IPS DF 6.9 (cell line): ENCODE data around the gene PIK3R2.
A peak's percentile ranks its signal among the peaks of the same experiment; 100 is the strongest.
"Not testable (repeated sequence)": the region's sequence is repeated elsewhere in the genome, so short reads cannot be mapped to it uniquely, and the experiment has no call there.

Source experiments
- DNase-seq: peaks from one replicate; pipeline ENCODE4 v3.0.0-alpha.2; 2013; ENCODE audit warnings: low read depth, low spot score
- H3K27ac ChIP-seq: one replicate; pipeline ENCODE4 v1.5.1; 2013; ENCODE audit warnings: low read length, control low read depth
- H3K27me3 ChIP-seq: 2 replicates; pipeline ENCODE4 v1.6.1; 2013; ENCODE audit warnings: mild to moderate bottlenecking, low read length; ENCODE audit not compliant: control insufficient read depth, insufficient read depth
- H3K36me3 ChIP-seq: 2 replicates; pipeline ENCODE4 v1.6.1; 2013; ENCODE audit warnings: low read length; ENCODE audit not compliant: control insufficient read depth, insufficient read depth
- H3K4me1 ChIP-seq: 2 replicates; pipeline ENCODE4 v1.6.1; 2013; ENCODE audit warnings: low read length; ENCODE audit not compliant: control insufficient read depth, insufficient read depth
- H3K4me3 ChIP-seq: 2 replicates; pipeline ENCODE4 v1.5.1; 2013; ENCODE audit warnings: mild to moderate bottlenecking, low read length
- H3K9me3 ChIP-seq: 2 replicates; pipeline ENCODE4 v1.6.1; 2013; ENCODE audit warnings: low read length, inconsistent platforms; ENCODE audit not compliant: control insufficient read depth, insufficient read depth
- WGBS: extraction: QIAGEN DNeasy Blood & Tissue Kit; methylation state at CpG from one replicate; pipeline ENCODE4 v1.1.7; 2013; ENCODE audit warnings: mixed read lengths, missing lambda C conversion rate; ENCODE audit not compliant: insufficient read length, insufficient coverage; 5-methylcytosine and 5-hydroxymethylcytosine counted together

Gene PIK3R2

DNA sequence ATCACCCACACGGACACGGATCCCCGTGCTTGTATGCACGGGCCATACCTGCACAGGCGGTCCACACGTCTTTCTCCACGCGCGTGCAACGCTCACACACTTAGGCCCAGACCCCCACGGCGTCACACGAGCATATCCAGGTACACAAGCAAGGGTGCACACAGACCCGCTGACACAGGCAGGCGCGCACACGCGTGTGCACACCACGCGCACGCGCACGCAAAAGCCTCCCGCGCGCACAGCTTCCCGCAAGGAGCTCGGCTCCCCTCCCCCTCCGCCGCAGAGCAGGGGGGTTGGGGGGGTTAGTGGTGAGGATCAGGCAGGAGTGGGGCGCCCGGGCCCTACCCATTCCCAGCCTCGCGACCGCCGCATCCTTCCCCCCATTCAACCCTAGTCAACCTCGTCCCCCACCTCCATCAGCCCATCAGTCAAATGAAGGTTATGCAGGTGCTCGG, 50.5 kb downstream of the PIK3R2 start:
- Histone ChIP-seq H3K36me3 (peaks cover 4% of the 10 kb centered on the region; the same call in 1 of the 2 replicates), H3K9me3 (no peaks in the 10 kb centered on the region), H3K27me3 (no peaks in the 10 kb centered on the region), H3K4me1 (peaks cover 7% of the 10 kb centered on the region), H3K4me3 (peak overlapping the region; percentile 61; the same call in 1 of the 2 replicates), H3K27ac (no peak overlapping the region)
- DNase-seq: no peak
- no CpG with 5 or more reads among the region's 38 CpGs for WGBS

DNA sequence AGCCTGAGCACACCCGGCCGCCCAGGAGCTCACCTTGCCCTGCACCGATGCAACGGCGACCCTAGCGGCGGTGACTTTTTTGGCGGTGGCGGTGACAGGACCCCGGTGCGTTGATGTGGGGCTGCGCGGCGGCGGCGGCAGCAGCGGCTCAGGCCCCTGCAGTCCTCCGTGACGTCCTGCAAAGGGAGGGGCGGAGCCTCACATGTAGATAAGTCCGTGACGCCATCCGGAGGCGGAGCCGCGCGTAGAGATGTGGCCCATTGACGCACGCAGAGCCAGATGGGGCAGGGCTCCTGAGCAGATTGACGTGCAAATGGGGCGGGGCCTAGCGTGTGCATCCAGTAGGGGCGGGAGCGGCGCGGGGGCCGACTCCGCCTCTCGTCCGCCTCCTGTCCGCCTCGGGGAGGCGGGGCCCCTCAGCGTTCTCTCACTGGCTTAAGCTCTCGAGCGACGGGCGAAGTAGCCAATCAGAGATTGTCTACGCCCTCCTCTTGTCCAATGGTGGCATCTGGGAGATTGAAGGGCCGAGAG, 51.0 kb downstream of the PIK3R2 start, which contains the start of gene RAB3A:
TSS of gene RAB3A (minus strand) at position 180 of the 531 bp plus-strand sequence. CDS start 1,302 bp downstream, outside the sequence.
- H3K4me1 ChIP-seq: peaks cover 7% of the 10 kb centered on the region
- H3K9me3 ChIP-seq: no peaks in the 10 kb centered on the region
- H3K27ac ChIP-seq: peak within 1 kb of the TSS; percentile 32
- no CpG with 5 or more reads among the region's 50 CpGs for WGBS
- peak; percentile 100 for DNase-seq
- no peaks in the 10 kb centered on the region for H3K27me3 ChIP-seq
- H3K36me3 ChIP-seq: no peaks in the 10 kb centered on the region
- H3K4me3 ChIP-seq: peak within 1 kb of the TSS; percentile 61; the same call in 1 of the 2 replicates

DNA sequence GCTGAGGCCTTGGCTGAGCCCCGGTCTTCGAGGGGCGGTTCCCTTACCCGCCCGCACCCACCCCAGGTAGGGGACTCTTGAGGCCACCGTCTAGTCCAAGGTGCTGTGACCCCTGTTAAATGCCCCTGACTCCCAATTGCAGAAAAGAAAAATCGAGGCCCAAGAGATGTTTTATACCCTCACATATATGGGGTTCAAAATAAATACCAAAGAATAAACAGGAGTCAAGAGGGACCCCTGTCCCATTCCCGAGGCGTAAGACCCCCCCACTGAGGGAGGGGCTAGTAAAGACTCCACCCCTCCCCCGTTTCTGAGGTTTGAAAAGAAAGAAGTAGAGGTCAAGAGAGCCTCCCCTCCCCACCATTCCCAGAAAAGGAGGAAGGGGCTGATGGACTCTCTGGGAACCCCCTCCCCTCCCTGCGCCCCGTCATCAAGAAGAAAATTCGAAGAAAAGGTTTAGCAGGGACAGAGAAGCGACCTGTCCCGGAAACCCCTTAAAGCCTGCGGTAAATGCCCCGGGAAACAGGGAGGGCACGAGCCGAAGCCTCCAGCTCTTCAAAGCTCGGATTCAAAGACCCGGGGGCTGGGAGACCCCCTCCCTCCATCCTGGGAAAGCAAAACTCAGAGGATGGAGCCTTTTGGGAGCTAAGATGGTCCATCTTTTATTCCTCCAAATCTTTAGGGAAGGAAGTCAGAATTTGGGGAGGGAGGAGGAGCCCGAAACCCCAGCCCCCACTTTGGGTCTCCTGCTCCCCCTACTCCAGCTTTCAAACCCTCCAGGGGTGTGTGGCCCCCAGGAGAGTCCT, 51.6 kb downstream of the PIK3R2 start:
- WGBS: no CpG with 5 or more reads among the region's 22 CpGs
- Histone ChIP-seq H3K27ac (peak overlapping the region; percentile 32), H3K27me3 (no peaks in the 10 kb centered on the region), H3K4me3 (peak overlapping the region; percentile 53; the same call in 1 of the 2 replicates), H3K9me3 (no peaks in the 10 kb centered on the region), H3K4me1 (peaks cover 7% of the 10 kb centered on the region), H3K36me3 (no peaks in the 10 kb centered on the region)
- no peak for DNase-seq

DNA sequence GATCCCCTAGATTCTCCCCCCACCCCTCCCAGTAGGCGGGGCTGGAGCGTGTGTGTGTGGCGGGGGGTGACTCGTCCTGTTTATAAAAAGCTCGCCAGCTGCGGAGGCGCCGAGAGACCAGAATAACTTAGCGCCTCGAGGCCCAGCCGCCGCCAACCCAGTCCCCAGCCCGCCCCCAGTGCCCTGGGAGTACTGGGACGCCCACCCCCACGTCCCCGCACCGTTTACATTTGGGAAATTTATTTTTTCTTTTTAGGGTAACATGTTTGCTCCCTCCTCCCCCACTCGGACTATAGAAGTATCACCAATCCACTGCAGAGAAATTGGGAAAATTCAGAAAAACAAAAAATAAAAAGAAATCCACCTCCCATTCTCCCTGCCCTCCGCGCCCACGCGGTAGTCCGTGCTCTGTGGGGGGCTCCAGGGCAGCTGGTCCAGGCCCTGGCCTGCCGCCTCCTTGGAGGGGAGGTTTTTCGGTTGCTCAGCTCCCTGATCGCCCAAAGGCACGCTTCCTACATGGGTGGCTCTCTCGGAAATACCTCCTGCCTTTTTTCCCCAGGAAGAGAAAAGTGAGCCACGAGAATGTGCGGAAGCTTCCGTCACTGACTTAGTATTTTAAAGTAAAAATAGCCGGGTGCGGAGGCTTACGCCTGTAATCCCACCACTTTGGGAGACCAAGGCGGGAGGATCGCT, 52.4 kb downstream of the PIK3R2 start:
- Histone ChIP-seq H3K36me3 (no peaks in the 10 kb centered on the region), H3K27me3 (no peaks in the 10 kb centered on the region), H3K27ac (no peak overlapping the region), H3K4me1 (peaks cover 7% of the 10 kb centered on the region), H3K4me3 (peak overlapping the region; percentile 53; the same call in 1 of the 2 replicates), H3K9me3 (no peaks in the 10 kb centered on the region)
- no peak for DNase-seq
- WGBS: no CpG with 5 or more reads among the region's 36 CpGs

DNA sequence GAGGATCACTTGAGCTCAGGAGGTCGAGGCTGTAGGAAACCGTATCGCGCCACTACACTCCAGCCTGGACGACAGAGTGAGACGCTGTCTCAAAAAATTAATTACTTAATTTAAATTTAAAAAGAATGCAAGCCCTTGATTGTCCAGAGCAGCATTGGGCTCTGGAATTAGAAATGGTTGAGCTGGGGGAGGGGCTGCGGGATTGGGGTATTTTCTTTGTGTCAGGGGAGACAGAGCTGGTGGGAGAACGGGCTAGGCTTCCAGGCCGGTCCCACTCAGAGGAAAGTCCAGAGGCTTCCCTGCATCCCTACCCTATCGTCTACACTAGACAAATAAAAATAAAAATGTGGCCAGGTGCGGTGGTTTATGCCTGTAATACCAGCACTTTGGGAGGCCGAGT, 53.1 kb downstream of the PIK3R2 start:
- WGBS: no CpG with 5 or more reads among the region's 12 CpGs
- no peak overlapping the region for H3K27ac ChIP-seq
- H3K36me3 ChIP-seq: no peaks in the 10 kb centered on the region
- DNase-seq: no peak
- no peak overlapping the region for H3K4me3 ChIP-seq
- no peaks in the 10 kb centered on the region for H3K9me3 ChIP-seq
- peaks cover 7% of the 10 kb centered on the region for H3K4me1 ChIP-seq
- no peaks in the 10 kb centered on the region for H3K27me3 ChIP-seq

DNA sequence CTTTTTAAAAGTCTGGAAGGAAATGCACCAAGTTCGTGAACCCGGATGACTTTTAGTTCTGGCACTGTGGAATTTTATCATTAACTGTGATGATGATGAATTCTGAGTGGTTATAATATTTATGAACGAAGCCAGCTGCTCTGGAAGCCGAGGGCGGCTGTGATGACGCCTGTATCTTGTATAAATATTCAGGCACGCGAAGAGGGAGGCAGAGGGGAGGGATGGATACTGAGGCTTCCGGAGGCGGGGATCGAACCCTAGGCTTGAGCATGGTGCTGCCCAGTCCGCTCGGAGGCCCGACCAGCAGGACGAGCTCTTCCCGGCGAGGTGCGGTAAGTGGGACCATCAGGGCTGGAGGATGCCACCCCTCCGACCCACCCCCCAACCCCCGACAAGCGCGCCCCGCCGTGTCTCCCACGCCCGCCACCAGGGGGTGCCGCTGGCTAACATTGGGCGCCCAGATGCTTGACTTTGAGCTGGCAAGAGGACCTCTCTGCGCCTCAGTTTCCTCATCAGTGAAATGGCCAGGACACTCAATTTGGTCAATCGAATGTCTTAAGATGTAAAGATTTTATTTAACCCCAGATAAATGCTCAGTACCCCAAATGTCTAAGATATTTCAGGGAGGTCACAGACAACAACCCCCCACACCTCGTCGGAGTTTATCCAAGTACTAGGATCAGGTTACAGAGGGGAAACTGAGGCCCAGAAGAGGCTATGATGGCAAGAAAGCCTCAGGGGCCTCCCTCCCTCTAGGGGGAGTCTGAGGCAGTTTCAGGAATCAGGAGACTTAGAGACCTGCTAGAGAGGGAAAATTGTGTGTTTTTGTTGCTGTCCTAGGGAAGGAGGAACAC, 55.4 kb downstream of the PIK3R2 start:
- Histone ChIP-seq H3K27me3 (no peaks in the 10 kb centered on the region), H3K4me1 (peaks cover 4% of the 10 kb centered on the region), H3K9me3 (no peaks in the 10 kb centered on the region), H3K36me3 (no peaks in the 10 kb centered on the region), H3K27ac (no peak overlapping the region), H3K4me3 (no peak overlapping the region)
- no peak for DNase-seq
- WGBS: no CpG with 5 or more reads among the region's 32 CpGs

DNA sequence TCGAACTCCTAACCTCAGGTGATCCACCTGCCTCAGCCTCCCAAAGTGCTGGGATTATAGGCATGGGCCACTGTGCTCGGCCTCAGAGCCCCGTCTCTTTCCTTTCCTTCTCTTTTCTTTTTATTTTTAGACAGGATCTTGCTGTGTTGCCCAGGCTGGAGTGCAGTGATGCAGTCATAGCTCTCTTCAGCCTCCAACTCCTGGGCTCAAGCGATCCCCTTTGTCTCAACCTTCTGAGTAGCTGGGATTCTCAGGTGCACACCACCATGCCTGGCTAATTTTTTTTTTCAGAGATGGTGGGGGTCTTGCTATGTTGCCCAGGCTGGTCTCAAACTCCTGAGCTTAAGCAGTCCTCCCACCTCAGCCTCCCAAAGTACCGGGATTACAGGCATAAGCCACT, 56.9 kb downstream of the PIK3R2 start:
- H3K27me3 ChIP-seq, DNase-seq, H3K4me3 ChIP-seq, H3K9me3 ChIP-seq, H3K36me3 ChIP-seq, H3K27ac ChIP-seq, H3K4me1 ChIP-seq: not testable (repeated sequence)
- no CpG with 5 or more reads among the region's 5 CpGs for whole genome bisulfite sequencing

DNA sequence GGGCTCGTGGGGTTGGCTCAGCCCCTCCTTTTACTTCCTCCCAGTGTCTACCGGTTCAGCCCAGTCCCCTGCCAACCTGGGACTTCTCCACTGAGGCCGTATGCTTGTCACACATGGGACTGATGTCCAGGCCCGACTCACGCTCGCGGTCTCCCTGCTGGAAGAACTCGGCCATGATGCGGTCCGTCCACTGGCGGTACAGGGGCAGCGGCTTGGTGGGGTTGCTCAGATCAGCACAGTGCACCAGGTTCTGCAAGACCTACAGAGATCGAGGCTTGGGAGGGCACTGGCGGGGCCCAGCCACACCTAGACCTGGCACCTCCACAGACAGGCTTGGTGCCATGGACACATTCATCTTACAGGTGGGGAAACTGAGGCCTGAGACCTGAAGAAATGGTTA, 58.7 kb downstream of the PIK3R2 start:
- H3K9me3 ChIP-seq: no peaks in the 10 kb centered on the region
- no peaks in the 10 kb centered on the region for H3K36me3 ChIP-seq
- H3K27ac ChIP-seq: no peak overlapping the region
- no peak overlapping the region for H3K4me3 ChIP-seq
- H3K4me1 ChIP-seq: peaks cover 2% of the 10 kb centered on the region; the same call in 1 of the 2 replicates
- no peaks in the 10 kb centered on the region for H3K27me3 ChIP-seq
- WGBS: no CpG with 5 or more reads among the region's 14 CpGs
- DNase-seq: no peak

DNA sequence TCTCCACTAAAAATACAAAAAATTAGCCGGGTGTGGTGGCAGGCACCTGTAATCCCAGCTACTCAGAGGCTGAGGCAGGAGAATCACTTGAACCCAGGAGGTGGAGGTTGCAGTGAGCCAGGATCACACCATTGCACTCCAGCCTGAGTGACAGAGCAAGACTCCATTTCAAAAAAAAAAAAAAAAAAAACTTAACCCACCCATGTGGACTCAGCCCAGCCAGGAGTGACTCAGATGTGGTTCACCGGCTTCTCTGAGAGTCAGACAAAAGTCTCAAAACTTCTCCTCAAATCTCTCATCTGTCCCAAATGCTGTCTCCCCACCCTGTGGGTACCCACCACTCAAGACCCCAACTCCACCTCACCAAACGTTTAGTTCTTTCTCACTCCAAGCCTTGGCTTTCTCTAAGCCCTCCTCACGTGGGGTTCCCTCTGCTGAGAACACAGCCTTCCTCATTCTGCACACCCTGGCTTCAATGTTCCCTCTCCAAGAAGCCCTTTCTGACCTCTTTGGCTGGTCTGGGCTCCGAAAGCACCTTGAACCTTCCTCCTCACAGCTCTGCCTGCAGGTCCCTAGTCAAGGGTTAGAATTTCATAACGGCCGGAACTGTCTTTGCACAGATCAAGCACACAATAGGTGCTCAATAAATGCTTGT, 61.9 kb downstream of the PIK3R2 start:
- no peak for DNase-seq
- Histone ChIP-seq H3K27ac (no peak overlapping the region), H3K27me3 (no peaks in the 10 kb centered on the region), H3K4me1 (no peaks in the 10 kb centered on the region), H3K4me3 (no peak overlapping the region), H3K36me3 (no peaks in the 10 kb centered on the region), H3K9me3 (no peaks in the 10 kb centered on the region)
- no CpG with 5 or more reads among the region's 7 CpGs for WGBS
